Fibroblast of the aortic adventitia (primary cell): ENCODE data around the gene ARF3. TPM values are rescaled to one million over a fixed set of nuclear protein-coding genes. Genes with fewer than 3 reads are reported as not detected.

Source experiments
- DNase-seq: peaks from one replicate; pipeline ENCODE4 v3.0.0-alpha.2; 2010; ENCODE audit warnings: low read depth
- H3K4me3 ChIP-seq: 2 replicates; pipeline ENCODE4 v1.5.1; 2011; ENCODE audit warnings: low read depth, mild to moderate bottlenecking, control low read depth, low read length, moderate library complexity
- total RNA-seq: library from RNA; depleted of rRNA; stranded (reverse); fragments of >200 nt; gene quantifications from 2 replicates; pipeline ENCODE4 v1.2.3, GENCODE V29; 2012; ENCODE audit warnings: low replicate concordance
- TF ChIP-seq, protein P1 (sequence below): IDR thresholded peaks from 2 replicates; pipeline ENCODE4 v1.5.1; 2011; ENCODE audit warnings: mild to moderate bottlenecking, low read length, control low read depth, inconsistent platforms; ENCODE audit not compliant: insufficient read depth

The ARF3 gene
- total RNA-seq, 1 donor, result 65.3 TPM

DNA sequence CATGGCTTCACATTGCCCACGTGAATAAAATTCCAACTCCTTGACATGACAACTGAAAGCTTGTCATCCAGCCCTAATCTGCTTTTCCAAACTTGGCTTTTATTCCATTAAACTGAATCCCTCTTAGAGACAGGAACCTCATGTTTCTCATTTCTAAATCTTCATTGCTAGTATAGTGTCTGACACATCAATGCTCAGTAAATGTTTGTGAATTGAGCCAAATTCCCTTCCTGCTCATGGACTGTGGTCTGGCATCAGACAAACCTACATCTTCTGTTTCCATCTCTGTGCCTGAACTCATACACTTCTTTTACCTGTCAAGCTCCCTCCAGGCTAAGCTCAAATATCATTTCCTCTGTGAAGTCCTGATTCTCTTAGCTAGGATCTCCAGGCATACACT lies 27.7 kb downstream of the ARF3 start:
- H3K4me3 ChIP-seq, result no peak overlapping the region
- no peak for DNase-seq
- TF ChIP-seq, protein P1, sequence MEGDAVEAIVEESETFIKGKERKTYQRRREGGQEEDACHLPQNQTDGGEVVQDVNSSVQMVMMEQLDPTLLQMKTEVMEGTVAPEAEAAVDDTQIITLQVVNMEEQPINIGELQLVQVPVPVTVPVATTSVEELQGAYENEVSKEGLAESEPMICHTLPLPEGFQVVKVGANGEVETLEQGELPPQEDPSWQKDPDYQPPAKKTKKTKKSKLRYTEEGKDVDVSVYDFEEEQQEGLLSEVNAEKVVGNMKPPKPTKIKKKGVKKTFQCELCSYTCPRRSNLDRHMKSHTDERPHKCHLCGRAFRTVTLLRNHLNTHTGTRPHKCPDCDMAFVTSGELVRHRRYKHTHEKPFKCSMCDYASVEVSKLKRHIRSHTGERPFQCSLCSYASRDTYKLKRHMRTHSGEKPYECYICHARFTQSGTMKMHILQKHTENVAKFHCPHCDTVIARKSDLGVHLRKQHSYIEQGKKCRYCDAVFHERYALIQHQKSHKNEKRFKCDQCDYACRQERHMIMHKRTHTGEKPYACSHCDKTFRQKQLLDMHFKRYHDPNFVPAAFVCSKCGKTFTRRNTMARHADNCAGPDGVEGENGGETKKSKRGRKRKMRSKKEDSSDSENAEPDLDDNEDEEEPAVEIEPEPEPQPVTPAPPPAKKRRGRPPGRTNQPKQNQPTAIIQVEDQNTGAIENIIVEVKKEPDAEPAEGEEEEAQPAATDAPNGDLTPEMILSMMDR, result no peak

DNA sequence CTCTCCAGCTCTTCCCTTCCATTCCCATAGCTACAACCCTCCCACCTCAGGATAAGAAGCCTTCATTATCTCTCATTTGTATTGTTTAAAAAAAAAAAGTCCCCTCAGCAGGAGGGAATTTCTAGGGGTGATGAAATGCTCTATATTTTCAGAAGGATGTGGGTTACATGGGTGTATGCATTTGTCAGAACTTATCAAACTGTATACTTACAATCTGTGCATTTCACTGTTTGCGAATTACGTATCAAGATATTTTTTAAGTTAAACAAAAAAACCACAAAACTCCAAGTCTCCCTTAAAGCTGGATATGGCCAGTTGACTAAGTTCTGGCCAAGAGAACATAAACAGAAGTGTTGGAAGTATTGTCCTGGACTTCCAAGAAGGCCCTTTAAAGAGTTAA lies 30.0 kb downstream of the ARF3 start:
- no peak overlapping the region for H3K4me3 ChIP-seq
- TF ChIP-seq, protein P1, result no peak
- DNase-seq, result peak; percentile 37

DNA sequence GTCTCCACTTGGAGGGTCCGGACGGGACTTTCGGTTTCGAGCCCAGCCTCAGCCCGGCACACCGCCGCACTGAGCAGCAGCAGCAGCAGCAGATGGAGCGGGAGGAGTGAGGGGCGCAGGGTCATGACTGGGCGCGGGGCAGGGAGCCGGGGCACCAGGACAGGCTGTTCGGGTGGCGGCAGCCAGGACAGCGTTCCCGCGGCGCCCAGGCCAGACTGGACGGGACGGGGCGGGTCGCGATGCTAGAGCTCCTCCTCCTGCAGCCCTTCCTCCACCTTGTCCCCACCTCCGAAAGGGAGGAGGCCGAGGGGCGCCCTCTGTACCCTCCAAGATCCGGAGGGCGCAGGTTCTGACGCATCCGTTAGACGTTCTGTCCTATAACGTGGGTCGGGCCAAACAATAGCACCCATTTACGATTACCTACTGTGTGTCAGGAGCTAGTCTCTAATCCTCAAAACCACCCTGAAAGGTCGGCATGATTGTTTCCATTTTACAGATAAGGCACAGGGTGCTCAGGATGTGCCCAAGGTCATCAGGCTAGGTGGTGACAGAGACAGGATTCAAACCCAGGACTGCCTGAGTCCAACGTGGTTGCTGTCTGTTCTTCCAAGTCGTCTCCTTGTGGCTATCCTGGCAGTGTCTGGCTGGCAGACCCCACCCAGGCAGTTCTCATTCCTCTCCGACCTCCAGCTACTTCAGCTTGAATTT lies 31.8 kb downstream of the ARF3 start, which contains the start of gene FKBP11:
FKBP11 (minus strand) TSS at position 189 of the 708 bp plus-strand sequence; CDS start at position 125, 64 bp downstream.
- peak; percentile 40 for DNase-seq
- TF ChIP-seq, protein P1, result no peak
- peak within 1 kb of the TSS; percentile 94 for H3K4me3 ChIP-seq

DNA sequence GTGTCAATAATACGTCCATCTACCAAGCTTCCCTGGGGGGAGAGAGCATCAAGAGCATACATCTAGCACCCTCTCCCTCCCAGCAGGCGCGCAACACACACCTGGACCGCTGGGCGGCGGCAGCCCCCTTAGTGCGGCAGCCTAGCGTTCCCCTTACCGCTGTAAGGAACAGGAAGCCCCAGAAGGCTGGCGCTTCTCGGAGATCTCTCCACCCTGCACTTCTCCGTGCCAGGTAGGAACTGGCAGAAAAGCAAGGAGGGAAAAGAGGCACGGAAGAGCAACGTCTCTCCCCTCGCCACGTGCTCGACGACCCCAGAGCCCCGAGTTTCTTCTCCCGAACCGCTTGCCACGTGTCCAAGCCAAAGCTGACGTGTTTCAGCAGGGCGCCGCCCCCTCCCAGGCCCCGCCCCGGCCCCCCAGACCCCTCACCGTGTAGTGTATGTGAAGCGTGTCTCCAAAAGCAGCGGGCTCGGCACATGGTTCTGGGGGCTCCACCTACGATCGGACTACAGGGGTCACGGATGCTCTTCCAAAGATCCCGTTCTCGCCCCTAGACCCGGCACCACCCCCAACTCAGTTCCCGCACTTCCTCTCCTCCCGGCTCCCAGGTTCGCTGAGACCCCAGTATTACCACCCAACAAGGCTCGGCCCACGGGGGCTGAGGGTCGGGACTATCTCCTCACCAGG lies 32.5 kb downstream of the ARF3 start:
- peak; percentile 46 for DNase-seq
- TF ChIP-seq, protein P1, result peak; percentile 69
- peak overlapping the region; percentile 94 for H3K4me3 ChIP-seq

DNA sequence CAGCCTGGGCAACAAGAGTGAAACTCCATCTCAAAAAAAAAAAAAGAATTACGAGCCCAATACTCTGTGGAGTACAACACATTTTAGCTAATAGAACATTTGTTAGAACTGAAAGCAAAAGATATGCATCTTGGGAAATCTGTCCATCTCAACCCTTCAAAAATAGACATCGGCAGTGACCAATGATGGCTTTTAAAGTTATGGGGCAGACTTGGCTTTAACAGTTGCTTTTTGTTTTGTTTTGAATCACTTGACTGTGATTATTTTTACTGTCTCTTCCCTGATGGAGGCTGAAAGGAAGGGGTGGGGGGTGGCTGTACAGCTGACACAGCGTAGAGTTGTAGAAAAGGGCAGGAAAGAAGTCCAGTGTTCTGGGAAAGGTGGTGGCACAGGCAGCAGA lies 34.2 kb downstream of the ARF3 start:
- H3K4me3 ChIP-seq, result no peak overlapping the region
- TF ChIP-seq, protein P1, result no peak
- DNase-seq, result no peak

DNA sequence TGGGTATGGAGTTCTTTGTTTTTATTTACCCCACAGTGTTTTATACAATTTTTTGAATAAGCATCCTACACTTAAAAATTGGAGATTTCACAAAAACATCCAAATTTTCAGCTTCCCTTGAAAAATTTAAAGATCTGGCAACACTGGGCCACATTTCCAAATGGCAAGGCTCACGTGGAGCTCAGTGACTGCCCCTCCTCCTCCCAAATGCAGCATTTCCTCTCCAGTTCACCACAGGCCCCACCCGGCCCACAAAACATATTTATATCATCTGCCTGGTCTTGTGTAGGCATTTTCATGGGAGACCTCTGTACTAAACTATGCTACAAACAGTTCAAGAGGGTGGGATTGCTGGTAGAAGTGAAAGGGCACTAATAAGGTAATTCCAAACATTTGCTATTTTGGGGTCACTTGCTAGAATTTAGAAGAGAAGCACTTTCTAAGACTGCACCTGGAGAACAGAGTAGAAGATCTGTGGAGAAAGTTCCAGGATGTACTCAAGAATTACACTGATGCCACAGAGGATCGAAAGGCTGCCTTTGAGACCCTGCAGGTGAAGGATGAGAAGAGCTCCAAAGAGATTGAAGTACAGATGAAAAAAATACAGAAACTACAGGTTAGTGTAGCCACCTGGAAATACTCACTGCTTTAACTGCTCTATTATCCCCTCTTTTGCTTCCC lies 39.3 kb downstream of the ARF3 start:
- H3K4me3 ChIP-seq, result no peak overlapping the region
- DNase-seq, result no peak
- TF ChIP-seq, protein P1, result no peak
